Prostate gland (tissue), 2 donors: Measurements from ENCODE around the gene DDX50. TPM values are rescaled to one million over a fixed set of nuclear protein-coding genes. Genes with fewer than 3 reads are reported as not detected.
A peak's percentile ranks its signal among the peaks of the same experiment; 100 is the strongest.
"Not testable (repeated sequence)": the region's sequence is repeated elsewhere in the genome, so short reads cannot be mapped to it uniquely, and the experiment has no call there.

Experiments
- DNase-seq: peaks from one replicate; pipeline ENCODE4 v3.0.0-alpha.2; 2019; ENCODE audit warnings: low spot score
- H3K27ac ChIP-seq, 2 donors: fragments of 200-600 bp; sonication (generic); 2 replicates each; pipeline ENCODE4 v1.5.1; 2017 to 2019
- H3K27me3 ChIP-seq: fragments of 200-600 bp; sonication (generic); replicated peaks from 2 replicates; pipeline ENCODE4 v1.5.1; 2019; ENCODE audit not compliant: insufficient read depth
- H3K36me3 ChIP-seq, 2 donors: fragments of 200-600 bp; sonication (generic); 1 replicate in 1 of 2; 2 replicates in 1 of 2; pipeline versions ENCODE4 v1.5.1 to v1.8.1; 2017 to 2019
- H3K4me1 ChIP-seq: fragments of 200-600 bp; sonication (generic); replicated peaks from 2 replicates; pipeline ENCODE4 v1.5.1; 2019
- H3K4me3 ChIP-seq, 2 donors: fragments of 200-600 bp; sonication (generic); 2 replicates each; pipeline ENCODE4 v1.5.1; 2017 to 2019
- H3K9me3 ChIP-seq: fragments of 200-600 bp; sonication (generic); 2 replicates; pipeline ENCODE4 v1.5.1; 2017
- CTCF ChIP-seq, 4 experiments: fragments of 200-600 bp in 2 of 4; fragments of 450-650 bp in 2 of 4; sonication (generic) in 2 of 4; IDR thresholded peaks; 1 replicate in 3 of 4; 2 replicates in 1 of 4; pipeline ENCODE4 v1.5.1; 2016 to 2019; ENCODE audit warnings: antibody characterized with exemption in 4 of 4, mild to moderate bottlenecking in 2 of 4, moderate library complexity in 2 of 4
- POLR2A ChIP-seq: fragments of 450-650 bp; IDR thresholded peaks from one replicate; pipeline ENCODE4 v1.6.1; 2016; ENCODE audit warnings: antibody characterized with exemption, mild to moderate bottlenecking
- POLR2AphosphoS5 ChIP-seq: sonication (generic); formaldehyde crosslinking; IDR thresholded peaks from one replicate; pipeline ENCODE4 v1.6.1; 2017; ENCODE audit warnings: antibody characterized with exemption
- WGBS: methylation state at CpG from one replicate; pipeline ENCODE4 v1.1.5; 2018; 5-methylcytosine and 5-hydroxymethylcytosine counted together
- intact Hi-C: fragments of 100-400 bp; cut with DNase I; formaldehyde crosslinking; loops from one replicate; pipeline ENCODE4 v1.14.2; 2022
- total RNA-seq, 2 donors: library from RNA; depleted of rRNA; stranded (reverse); fragments of >200 nt; gene quantifications; one replicate each; pipeline ENCODE4 v1.1.0, GENCODE V29; 2016

The DDX50 gene
- total RNA-seq: 10 to 100 TPM; 26.1 to 32.5 TPM

GRCh38 chr10:68901105-68901927 lies at the start of gene DDX50:
TSS of gene DDX50 (plus strand) at chr10:68901315. CDS start at chr10:68901385, 70 bp downstream.
- no peaks in the 10 kb centered on the region for H3K9me3 ChIP-seq
- peak within 1 kb of the TSS; percentile 94 to 100 for H3K27ac ChIP-seq
- peak within 1 kb of the TSS; percentile 57 to 81 for H3K4me3 ChIP-seq
- intact Hi-C loops: no loop called here
- TF ChIP-seq POLR2A: peak; percentile 57
- TF ChIP-seq POLR2AphosphoS5: peak; percentile 94
- TF ChIP-seq CTCF (IDR thresholded peaks at IDR 0.05): peak in 1 of 4 experiments; percentile 32
- no peaks in the 10 kb centered on the region for H3K36me3 ChIP-seq
- peak; percentile 98 for DNase-seq
- under 1% methylated on average over 47 of the region's 47 CpGs for WGBS
- no peaks in the 10 kb centered on the region for H3K27me3 ChIP-seq
- peaks cover 10% of the 10 kb centered on the region for H3K4me1 ChIP-seq

- no peak overlapping the region for H3K27ac ChIP-seq
- H3K27me3 ChIP-seq: no peaks in the 10 kb centered on the region
- no peak for DNase-seq
- intact Hi-C loops: no loop called here
- H3K4me1 ChIP-seq: no peaks in the 10 kb centered on the region
- TF ChIP-seq POLR2AphosphoS5 (no peak), CTCF (IDR thresholded peaks at IDR 0.05) (no peak), POLR2A (no peak)
- no peak overlapping the region for H3K4me3 ChIP-seq
- H3K36me3 ChIP-seq: no peaks in the 10 kb centered on the region
- 67% methylated on average over 6 of the region's 6 CpGs for WGBS
- H3K9me3 ChIP-seq: peaks cover 3% of the 10 kb centered on the region
Observed at GRCh38 chr10:68856352-68856751, 44.8 kb upstream of the DDX50 start.

- intact Hi-C loops: no loop called here
- WGBS: 74% methylated on average over 2 of the region's 2 CpGs
- Histone ChIP-seq H3K4me3 (no peak overlapping the region), H3K36me3 (no peaks in the 10 kb centered on the region), H3K4me1 (no peaks in the 10 kb centered on the region), H3K27me3 (no peaks in the 10 kb centered on the region), H3K9me3 (peaks cover 3% of the 10 kb centered on the region), H3K27ac (no peak overlapping the region)
- TF ChIP-seq POLR2AphosphoS5: no peak
- DNase-seq: no peak
Observed at GRCh38 chr10:68857005-68857404, 44.1 kb upstream of the DDX50 start.

GRCh38 chr10:68861253-68861652 lies 39.9 kb upstream of the DDX50 start:
- Histone ChIP-seq H3K4me3 (no peak overlapping the region), H3K9me3 (peaks cover 3% of the 10 kb centered on the region), H3K36me3 (no peaks in the 10 kb centered on the region), H3K27me3 (no peaks in the 10 kb centered on the region), H3K27ac (no peak overlapping the region), H3K4me1 (no peaks in the 10 kb centered on the region)
- TF ChIP-seq POLR2AphosphoS5 (no peak), CTCF (IDR thresholded peaks at IDR 0.05) (no peak), POLR2A (no peak)
- DNase-seq: no peak
- intact Hi-C loops: no loop called here
- WGBS: 93% methylated on average over 5 of the region's 5 CpGs

- Histone ChIP-seq H3K4me1 (no peaks in the 10 kb centered on the region), H3K36me3 (no peaks in the 10 kb centered on the region), H3K4me3 (no peak overlapping the region), H3K27ac (no peak overlapping the region), H3K27me3 (no peaks in the 10 kb centered on the region), H3K9me3 (peaks cover 3% of the 10 kb centered on the region)
- DNase-seq: no peak
- 100% methylated on average over 1 of the region's 1 CpG for WGBS
- TF ChIP-seq POLR2A (no peak), CTCF (IDR thresholded peaks at IDR 0.05) (no peak), POLR2AphosphoS5 (no peak)
- intact Hi-C loops: no loop called here
Observed at GRCh38 chr10:68864611-68865010, 36.5 kb upstream of the DDX50 start.

GRCh38 chr10:68868173-68868572 lies 32.9 kb upstream of the DDX50 start:
- H3K4me3 ChIP-seq, H3K27ac ChIP-seq, intact Hi-C loops, H3K27me3 ChIP-seq, DNase-seq, H3K9me3 ChIP-seq, H3K36me3 ChIP-seq, H3K4me1 ChIP-seq: not testable (repeated sequence)
- WGBS: 75% methylated on average over 6 of the region's 8 CpGs
